ENCODE data around the gene PHF12.
A peak's percentile ranks its signal among the peaks of the same experiment; 100 is the strongest.

Gene PHF12

GRCh38 chr17:28917029-28917428 lies 34.3 kb downstream of the PHF12 start:
- Histone ChIP-seq H3K27ac (ENCODE audit: low read depth, low read length) (no peak overlapping the region), H3K9me2 (replicated peaks; ENCODE audit: insufficient read depth, low read length) (no peaks in the 10 kb centered on the region), H3K36me3 (ENCODE audit: low read length) (peaks cover 42% of the 10 kb centered on the region), H3K4me3 (ENCODE audit: insufficient read depth, low read length, poor library complexity, severe bottlenecking) (no peak overlapping the region), H3K9me3 (ENCODE audit: insufficient read depth, low read length) (no peaks in the 10 kb centered on the region), H3K4me2 (ENCODE audit: low read depth, low read length, poor library complexity, severe bottlenecking) (no peak overlapping the region), H2AFZ (ENCODE audit: low read depth, low read length, severe bottlenecking) (no peak overlapping the region), H3F3A (ENCODE audit: insufficient read depth) (peaks cover 7% of the 10 kb centered on the region; the same call in 1 of the 2 replicates), H3K79me2 (ENCODE audit: insufficient read depth, low read length) (0 out of 2 replicates have a peak, but pooled peaks cover 3% of the 10 kb centered on the region), H4K20me1 (ENCODE audit: low read depth, low read length) (no peaks in the 10 kb centered on the region), H3K27me3 (ENCODE audit: low read length) (no peaks in the 10 kb centered on the region), H3K9ac (ENCODE audit: low read length) (no peak overlapping the region)
- TF ChIP-seq CTCF (IDR thresholded peaks at IDR 0.05; ENCODE audit: insufficient read depth, low read length, poor library complexity, severe bottlenecking), result no peak
- TF ChIP-seq EZH2phosphoT487 (conservative IDR thresholded peaks at IDR 0.05; ENCODE audit: low read length), result no peak

- no peak overlapping the region for H3K4me2 ChIP-seq (ENCODE audit: low read depth, low read length, poor library complexity, severe bottlenecking)
- H2AFZ ChIP-seq (ENCODE audit: low read depth, low read length, severe bottlenecking), result no peak overlapping the region
- 0 out of 2 replicates have a peak, but pooled peaks cover 3% of the 10 kb centered on the region for H3K79me2 ChIP-seq (ENCODE audit: insufficient read depth, low read length)
- no peaks in the 10 kb centered on the region for H3K9me2 ChIP-seq (replicated peaks; ENCODE audit: insufficient read depth, low read length)
- no peak overlapping the region for H3K9ac ChIP-seq (ENCODE audit: low read length)
- peaks cover 41% of the 10 kb centered on the region for H3K36me3 ChIP-seq (ENCODE audit: low read length)
- H3K4me3 ChIP-seq (ENCODE audit: insufficient read depth, low read length, poor library complexity, severe bottlenecking), result no peak overlapping the region
- peaks cover 7% of the 10 kb centered on the region; the same call in 1 of the 2 replicates for H3F3A ChIP-seq (ENCODE audit: insufficient read depth)
- H4K20me1 ChIP-seq (ENCODE audit: low read depth, low read length), result no peaks in the 10 kb centered on the region
- no peaks in the 10 kb centered on the region for H3K9me3 ChIP-seq (ENCODE audit: insufficient read depth, low read length)
- H3K27me3 ChIP-seq (ENCODE audit: low read length), result no peaks in the 10 kb centered on the region
- TF ChIP-seq EZH2phosphoT487 (conservative IDR thresholded peaks at IDR 0.05; ENCODE audit: low read length), result no peak
- peak; percentile 65 for TF ChIP-seq CTCF (IDR thresholded peaks at IDR 0.05; ENCODE audit: insufficient read depth, low read length, poor library complexity, severe bottlenecking)
- no peak overlapping the region for H3K27ac ChIP-seq (ENCODE audit: low read depth, low read length)
Observed at GRCh38 chr17:28916302-28916934, 34.9 kb downstream of the PHF12 start.

GRCh38 chr17:28912938-28913333 lies 38.4 kb downstream of the PHF12 start:
- peaks cover 41% of the 10 kb centered on the region for H3K36me3 ChIP-seq (ENCODE audit: low read length)
- 0 out of 2 replicates have a peak, but pooled peaks cover 3% of the 10 kb centered on the region for H3K79me2 ChIP-seq (ENCODE audit: insufficient read depth, low read length)
- no peak overlapping the region for H3K27ac ChIP-seq (ENCODE audit: low read depth, low read length)
- peaks cover 3% of the 10 kb centered on the region; the same call in 1 of the 2 replicates for H3F3A ChIP-seq (ENCODE audit: insufficient read depth)
- H3K9ac ChIP-seq (ENCODE audit: low read length), result no peak overlapping the region
- H4K20me1 ChIP-seq (ENCODE audit: low read depth, low read length), result no peaks in the 10 kb centered on the region
- no peaks in the 10 kb centered on the region for H3K9me3 ChIP-seq (ENCODE audit: insufficient read depth, low read length)
- H3K9me2 ChIP-seq (replicated peaks; ENCODE audit: insufficient read depth, low read length), result no peaks in the 10 kb centered on the region
- no peak for TF ChIP-seq EZH2phosphoT487 (conservative IDR thresholded peaks at IDR 0.05; ENCODE audit: low read length)
- no peak for TF ChIP-seq CTCF (IDR thresholded peaks at IDR 0.05; ENCODE audit: insufficient read depth, low read length, poor library complexity, severe bottlenecking)
- H3K4me2 ChIP-seq (ENCODE audit: low read depth, low read length, poor library complexity, severe bottlenecking), result no peak overlapping the region
- H3K4me3 ChIP-seq (ENCODE audit: insufficient read depth, low read length, poor library complexity, severe bottlenecking), result no peak overlapping the region
- no peaks in the 10 kb centered on the region for H3K27me3 ChIP-seq (ENCODE audit: low read length)
- no peak overlapping the region for H2AFZ ChIP-seq (ENCODE audit: low read depth, low read length, severe bottlenecking)
